Panc1 (cell line): ENCODE measurements around the gene POLR1E.

Experiments used
- POLR2AphosphoS5 ChIP-seq: IDR thresholded peaks from 2 replicates; pipeline ENCODE4 v1.6.1; 2012; ENCODE audit warnings: mild to moderate bottlenecking, low read depth, low read length, moderate library complexity
- SIN3A ChIP-seq: IDR thresholded peaks from 2 replicates; pipeline ENCODE4 v1.6.1; 2012; ENCODE audit warnings: low read depth, mild to moderate bottlenecking, low read length, moderate library complexity, borderline replicate concordance; ENCODE audit not compliant: insufficient read depth
- TCF7L2 ChIP-seq: IDR thresholded peaks from 2 replicates; pipeline ENCODE4 v1.6.1; 2011; ENCODE audit warnings: mild to moderate bottlenecking, low read depth, low read length, inconsistent platforms
- TF ChIP-seq, protein P1 (sequence below): fragments of 450-650 bp; IDR thresholded peaks from 2 replicates; pipeline ENCODE4 v1.5.1; 2017; ENCODE audit warnings: mild to moderate bottlenecking

DNA sequence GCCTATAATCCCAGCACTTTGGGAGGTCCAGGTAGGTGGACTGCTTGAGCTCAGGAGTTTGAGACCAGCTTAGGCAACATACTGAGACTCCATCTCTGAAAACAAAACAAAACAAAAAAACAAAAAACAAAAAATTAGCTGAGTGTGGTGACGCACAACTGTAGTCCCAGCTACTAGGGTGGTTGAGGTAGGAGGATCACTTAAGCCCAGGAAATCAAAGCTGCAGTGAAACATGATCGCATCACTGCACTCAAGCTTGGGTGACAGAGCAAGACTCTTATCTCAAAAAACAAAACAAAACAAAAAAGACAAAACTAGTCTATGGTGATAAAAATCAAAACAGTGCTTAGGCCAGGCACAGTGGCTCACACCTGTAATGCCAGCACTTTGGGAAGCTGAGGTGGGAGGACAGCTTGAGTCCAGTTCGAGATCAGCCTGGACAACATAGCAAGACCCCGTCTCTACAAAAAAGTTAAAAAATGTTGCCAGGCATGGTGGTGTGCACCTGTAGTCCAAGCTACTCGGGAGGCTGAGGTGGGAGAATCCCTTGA, 61.7 kb downstream of the POLR1E start:
- TF ChIP-seq, protein P1, sequence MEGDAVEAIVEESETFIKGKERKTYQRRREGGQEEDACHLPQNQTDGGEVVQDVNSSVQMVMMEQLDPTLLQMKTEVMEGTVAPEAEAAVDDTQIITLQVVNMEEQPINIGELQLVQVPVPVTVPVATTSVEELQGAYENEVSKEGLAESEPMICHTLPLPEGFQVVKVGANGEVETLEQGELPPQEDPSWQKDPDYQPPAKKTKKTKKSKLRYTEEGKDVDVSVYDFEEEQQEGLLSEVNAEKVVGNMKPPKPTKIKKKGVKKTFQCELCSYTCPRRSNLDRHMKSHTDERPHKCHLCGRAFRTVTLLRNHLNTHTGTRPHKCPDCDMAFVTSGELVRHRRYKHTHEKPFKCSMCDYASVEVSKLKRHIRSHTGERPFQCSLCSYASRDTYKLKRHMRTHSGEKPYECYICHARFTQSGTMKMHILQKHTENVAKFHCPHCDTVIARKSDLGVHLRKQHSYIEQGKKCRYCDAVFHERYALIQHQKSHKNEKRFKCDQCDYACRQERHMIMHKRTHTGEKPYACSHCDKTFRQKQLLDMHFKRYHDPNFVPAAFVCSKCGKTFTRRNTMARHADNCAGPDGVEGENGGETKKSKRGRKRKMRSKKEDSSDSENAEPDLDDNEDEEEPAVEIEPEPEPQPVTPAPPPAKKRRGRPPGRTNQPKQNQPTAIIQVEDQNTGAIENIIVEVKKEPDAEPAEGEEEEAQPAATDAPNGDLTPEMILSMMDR, result no peak
- TF ChIP-seq SIN3A (no peak), POLR2AphosphoS5 (no peak), TCF7L2 (no peak)
